Measurements from ENCODE around the gene OR1F1.

Gene OR1F1

DNA sequence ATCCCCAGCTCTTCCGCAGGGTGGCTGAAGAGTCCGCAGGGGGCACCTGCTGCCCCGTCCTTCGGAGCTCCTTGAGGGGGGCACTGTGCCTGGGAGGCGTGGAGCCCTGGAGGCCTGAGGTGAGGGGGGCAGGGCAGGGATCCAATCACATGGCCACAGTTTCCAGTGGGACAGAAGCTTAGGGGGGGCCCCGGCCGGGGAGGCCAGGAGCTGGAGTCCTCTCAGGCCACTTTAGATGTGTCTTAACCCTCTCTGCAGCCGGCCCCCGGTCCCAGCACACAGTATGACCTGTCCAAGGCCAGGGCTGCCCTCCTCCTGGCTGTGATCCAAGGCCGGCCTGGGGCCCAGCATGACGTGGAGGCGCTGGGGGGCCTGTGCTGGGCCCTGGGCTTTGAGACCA lies 42.3 kb upstream of the OR1F1 start:
- POLR2A ChIA-PET: no interaction called here
- CTCF ChIA-PET: interaction anchor here (1.0 to 11.2 kb wide), 2 partner anchors 14 to 86 kb away, joined by 3 to 189 read pairs; partner anchors contain the start of gene ZNF213
- TF ChIP-seq, protein P1, sequence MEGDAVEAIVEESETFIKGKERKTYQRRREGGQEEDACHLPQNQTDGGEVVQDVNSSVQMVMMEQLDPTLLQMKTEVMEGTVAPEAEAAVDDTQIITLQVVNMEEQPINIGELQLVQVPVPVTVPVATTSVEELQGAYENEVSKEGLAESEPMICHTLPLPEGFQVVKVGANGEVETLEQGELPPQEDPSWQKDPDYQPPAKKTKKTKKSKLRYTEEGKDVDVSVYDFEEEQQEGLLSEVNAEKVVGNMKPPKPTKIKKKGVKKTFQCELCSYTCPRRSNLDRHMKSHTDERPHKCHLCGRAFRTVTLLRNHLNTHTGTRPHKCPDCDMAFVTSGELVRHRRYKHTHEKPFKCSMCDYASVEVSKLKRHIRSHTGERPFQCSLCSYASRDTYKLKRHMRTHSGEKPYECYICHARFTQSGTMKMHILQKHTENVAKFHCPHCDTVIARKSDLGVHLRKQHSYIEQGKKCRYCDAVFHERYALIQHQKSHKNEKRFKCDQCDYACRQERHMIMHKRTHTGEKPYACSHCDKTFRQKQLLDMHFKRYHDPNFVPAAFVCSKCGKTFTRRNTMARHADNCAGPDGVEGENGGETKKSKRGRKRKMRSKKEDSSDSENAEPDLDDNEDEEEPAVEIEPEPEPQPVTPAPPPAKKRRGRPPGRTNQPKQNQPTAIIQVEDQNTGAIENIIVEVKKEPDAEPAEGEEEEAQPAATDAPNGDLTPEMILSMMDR (IDR thresholded peaks at IDR 0.05; ENCODE audit: control extremely low read depth, extremely low read depth, low read depth, missing control alignments): no peak
- DNase-seq (ENCODE audit: extremely low spot score): no peak

DNA sequence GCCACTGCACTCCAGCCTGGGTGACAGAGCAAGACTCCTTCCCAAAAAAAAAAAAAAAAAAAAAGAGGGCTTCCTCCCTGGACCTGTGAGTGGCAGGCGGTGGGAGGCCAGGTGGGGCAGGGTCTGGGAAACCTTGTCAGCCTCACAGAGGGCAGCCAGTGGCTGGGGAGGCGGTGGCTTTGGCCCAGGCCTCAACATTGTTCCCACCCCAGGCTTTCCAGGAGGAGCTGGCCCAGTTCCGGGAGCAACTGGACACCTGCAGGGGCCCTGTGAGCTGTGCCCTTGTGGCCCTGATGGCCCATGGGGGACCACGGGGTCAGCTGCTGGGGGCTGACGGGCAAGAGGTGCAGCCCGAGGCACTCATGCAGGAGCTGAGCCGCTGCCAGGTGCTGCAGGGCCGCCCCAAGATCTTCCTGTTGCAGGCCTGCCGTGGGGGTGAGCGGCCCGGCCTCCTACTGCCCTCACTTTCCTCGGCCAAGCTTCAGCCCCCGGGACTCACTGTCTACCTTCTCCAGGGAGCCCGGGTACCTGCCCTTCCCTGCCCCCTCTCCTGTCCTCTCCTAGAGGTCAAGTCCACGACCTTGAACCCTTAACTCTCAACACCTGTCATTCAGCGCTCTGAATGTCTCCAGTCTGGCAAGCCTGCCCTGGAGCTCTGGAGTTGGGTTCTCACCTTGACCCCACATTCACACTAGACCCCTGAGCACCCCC lies 40.8 kb upstream of the OR1F1 start:
- TF ChIP-seq, protein P1 (IDR thresholded peaks at IDR 0.05; ENCODE audit: control extremely low read depth, extremely low read depth, low read depth, missing control alignments): no peak
- POLR2A ChIA-PET: no interaction called here
- CTCF ChIA-PET: interaction anchor here (1.2 to 11.2 kb wide), 6 partner anchors 8 to 116 kb away, joined by 3 to 189 read pairs (median 9); partner anchors contain the start of gene ZNF213
- no peak for DNase-seq (ENCODE audit: extremely low spot score)

DNA sequence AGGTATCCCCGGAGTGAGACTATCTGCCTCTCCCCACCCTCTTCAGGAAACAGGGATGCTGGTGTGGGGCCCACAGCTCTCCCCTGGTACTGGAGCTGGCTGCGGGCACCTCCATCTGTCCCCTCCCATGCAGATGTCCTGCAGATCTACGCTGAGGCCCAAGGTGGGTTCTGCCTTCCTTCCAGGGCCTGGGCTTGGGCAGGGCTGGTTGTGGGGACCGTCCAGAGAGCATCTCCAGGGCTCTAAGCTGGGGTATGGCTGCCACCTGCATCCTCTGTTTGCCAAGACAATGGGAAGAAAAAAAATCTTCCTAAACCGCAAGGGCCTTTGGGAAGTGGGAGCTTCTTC lies 40.3 kb upstream of the OR1F1 start:
- ChIA-PET POLR2A (no interaction called here), CTCF (interaction anchor here (1.2 to 11.2 kb wide), 9 partner anchors 8 to 117 kb away, joined by 3 to 189 read pairs (median 8); partner anchors contain the start of gene ZNF213)
- no peak for DNase-seq (ENCODE audit: extremely low spot score)
- TF ChIP-seq, protein P1 (IDR thresholded peaks at IDR 0.05; ENCODE audit: control extremely low read depth, extremely low read depth, low read depth, missing control alignments): no peak

DNA sequence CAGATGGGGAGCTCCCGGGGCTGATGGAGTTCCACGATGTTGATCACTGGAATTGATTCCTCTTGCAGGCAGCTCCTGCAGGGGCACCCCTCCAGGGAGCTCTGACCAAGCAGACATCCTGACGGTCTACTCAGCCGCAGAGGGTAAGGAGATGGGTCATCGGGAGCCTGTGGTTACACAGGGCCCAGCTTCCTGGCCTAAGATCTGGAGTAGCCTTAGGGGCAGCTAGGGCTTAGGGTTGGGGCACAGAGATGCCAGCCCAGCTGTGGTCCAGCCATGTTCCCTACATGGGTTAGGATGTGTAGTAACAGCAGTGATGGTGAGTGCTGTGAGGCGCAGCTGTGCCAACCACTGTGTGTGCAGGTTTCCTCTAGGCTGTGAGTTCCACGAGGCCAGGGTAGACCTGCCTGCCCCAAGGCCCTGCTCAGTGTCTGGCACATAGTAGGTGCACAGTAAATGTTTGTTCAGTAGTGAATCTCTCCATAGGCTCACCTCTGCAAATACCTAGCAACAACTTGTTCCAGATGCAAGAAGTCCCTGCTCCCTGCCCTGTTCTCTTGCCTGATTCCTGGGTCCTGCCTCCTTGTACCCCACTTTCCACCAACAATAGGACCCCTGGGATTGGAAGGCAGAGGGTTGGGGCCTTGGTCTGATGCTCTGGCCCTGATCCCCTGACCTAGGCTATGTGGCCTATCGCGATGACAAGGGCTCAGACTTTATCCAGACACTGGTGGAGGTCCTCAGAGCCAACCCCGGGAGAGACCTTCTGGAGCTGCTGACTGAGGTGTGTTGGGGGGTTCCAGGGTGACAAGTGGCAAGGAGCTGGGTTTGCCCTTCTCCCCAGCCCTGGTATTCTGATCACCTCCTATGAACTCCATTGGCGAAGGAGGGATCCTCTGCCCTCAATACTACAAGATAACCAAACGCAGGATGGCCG lies 39.5 kb upstream of the OR1F1 start:
- ChIA-PET CTCF (interaction anchor here (0.7 to 11.2 kb wide), 20 partner anchors 9 to 342 kb away, joined by 3 to 189 read pairs (median 6); partner anchors contain the start of gene ZNF213), POLR2A (interaction anchor here (0.6 kb wide), 1 partner anchor 10 kb away, joined by 7 read pairs; no protein-coding TSS in a partner anchor)
- TF ChIP-seq, protein P1 (IDR thresholded peaks at IDR 0.05; ENCODE audit: control extremely low read depth, extremely low read depth, low read depth, missing control alignments): no peak
- DNase-seq (ENCODE audit: extremely low spot score): no peak

DNA sequence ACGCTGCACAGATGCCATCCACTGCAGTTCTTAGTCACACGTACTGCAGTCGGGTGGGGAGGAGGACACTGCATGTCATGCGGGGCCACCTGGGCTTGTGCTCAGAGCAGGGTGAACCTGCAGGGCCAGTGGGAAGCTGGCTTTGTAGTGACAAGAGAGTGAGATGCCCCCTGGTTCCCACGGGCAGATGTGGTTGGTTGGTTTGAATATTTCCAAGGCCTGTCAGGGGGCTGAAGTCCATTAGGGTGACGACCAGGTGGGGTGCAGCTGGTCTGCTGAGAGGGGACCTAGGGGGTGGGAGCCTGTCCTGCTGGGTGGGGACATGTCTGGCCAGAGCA lies 38.8 kb upstream of the OR1F1 start:
- TF ChIP-seq, protein P1 (IDR thresholded peaks at IDR 0.05; ENCODE audit: control extremely low read depth, extremely low read depth, low read depth, missing control alignments): no peak
- ChIA-PET CTCF (interaction anchor here (0.6 to 11.2 kb wide), 19 partner anchors 9 to 342 kb away, joined by 3 to 189 read pairs (median 6); partner anchors contain the start of gene ZNF213), POLR2A (interaction anchor here (1.1 kb wide), 1 partner anchor 14 kb away, joined by 3 read pairs; the partner anchor contains the start of gene ZNF213)
- no peak for DNase-seq (ENCODE audit: extremely low spot score)
